GM11168 (cell line): ENCODE measurements around the gene OLFM3.

Experiments used
- in situ Hi-C: fragments of 300-500 bp; cut with MboI; formaldehyde crosslinking; loops from one replicate; pipeline ENCODE4 v1.12.0; 2022; ENCODE audit warnings: low sequenced_read_pairs; ENCODE audit not compliant: unreplicated experiment

Gene OLFM3

DNA sequence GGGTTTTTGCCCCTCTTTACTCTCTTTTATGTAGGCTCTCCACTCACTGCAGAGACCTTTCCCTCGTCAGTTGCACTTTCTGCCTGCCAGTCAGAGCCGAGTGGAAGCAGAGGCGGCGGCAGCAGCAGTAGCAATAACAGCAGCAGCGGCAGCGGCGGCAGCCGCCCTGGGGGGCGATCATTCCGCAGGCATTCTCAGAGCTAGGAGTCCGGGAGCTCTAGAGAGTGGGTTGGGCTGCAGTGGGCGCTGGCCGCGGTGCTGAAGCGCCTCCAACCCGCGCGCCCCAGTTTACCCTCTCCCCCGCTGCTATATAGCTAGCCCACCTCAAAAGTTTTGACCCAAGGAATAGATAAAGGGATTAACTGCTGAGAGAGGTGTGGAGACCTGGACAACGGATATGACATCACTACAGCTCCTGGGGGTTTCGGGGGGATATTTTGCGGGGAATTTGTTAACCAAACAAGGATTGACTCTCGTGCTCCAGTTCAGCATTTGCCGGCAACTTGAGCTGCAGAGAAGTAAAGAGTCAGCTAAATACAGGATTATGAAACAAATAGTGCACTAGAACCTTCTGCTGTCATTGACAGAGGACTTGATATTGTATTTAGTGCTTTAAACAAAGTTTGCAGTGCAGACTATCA, at the start of gene OLFM3:
Gene OLFM3, minus strand, starts transcription at position 102 of the 641 bp plus-strand sequence.
- in situ Hi-C loops = no loop called here

- in situ Hi-C loops = no loop called here
Observed at GRCh38 chr1:102045752-102046151, 49.0 kb upstream of the OLFM3 start.

- in situ Hi-C loops = no loop called here
Observed at GRCh38 chr1:102032534-102032933, 35.8 kb upstream of the OLFM3 start.

DNA sequence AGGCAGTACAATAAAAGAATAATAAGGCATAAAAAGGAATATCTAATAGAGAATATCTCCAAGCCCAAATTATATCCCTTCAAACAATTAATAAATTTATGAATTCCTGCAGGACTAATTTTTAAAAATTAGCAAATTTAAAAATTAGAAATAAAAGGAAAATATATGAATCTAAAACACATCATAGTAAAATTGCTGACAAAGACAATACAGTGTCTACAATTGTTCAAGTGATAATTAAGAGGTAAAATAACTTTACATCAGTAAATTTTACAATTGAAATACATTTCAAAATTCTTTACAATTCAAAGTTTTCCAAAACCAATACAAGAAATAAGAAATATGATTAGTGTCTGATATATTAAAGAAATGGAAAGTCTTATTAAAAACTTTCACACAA, 22.8 kb upstream of the OLFM3 start:
- in situ Hi-C loops = no loop called here

- in situ Hi-C loops = no loop called here
Observed at GRCh38 chr1:102015728-102016127, 19.0 kb upstream of the OLFM3 start.

DNA sequence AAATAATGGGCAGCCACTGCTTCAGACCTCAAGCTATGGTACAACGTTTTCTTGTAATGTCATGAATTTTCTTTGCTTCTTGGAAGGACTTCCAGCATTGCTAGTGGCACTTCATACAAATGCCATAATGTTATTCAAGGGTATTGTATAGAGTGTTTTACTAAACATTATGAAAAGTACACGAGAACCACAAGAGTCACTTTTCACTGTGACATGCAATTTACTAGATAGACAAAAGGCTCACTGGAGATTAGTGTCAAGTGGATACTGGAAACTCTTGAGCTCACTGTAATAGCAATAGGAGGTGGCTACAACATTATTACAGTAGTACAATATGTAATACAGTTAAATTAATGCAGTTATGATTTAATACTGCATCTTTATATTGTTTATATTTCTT, 5.3 kb upstream of the OLFM3 start:
- in situ Hi-C loops = no loop called here

GRCh38 chr1:101995984-101996745, 561 bp downstream of the OLFM3 start:
- in situ Hi-C loops = no loop called here

DNA sequence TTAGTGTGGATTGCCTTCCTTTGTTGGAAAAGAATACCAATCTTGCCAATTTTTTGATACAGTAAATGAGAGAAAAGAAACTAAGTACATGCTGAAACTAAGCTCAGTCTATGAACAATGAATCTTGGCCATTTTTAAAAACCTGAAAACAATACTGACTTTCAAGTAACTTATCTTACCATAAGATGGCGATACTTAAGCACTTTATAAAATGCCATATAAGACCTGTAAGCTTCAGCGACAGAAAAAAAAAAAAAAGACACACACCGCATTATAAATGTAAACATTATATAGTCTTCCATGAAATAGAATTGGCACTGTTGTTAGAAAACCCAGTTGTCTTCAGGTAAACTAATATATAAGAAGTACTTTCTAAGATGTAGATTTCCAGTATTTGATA, 3.0 kb downstream of the OLFM3 start:
- in situ Hi-C loops = no loop called here

- in situ Hi-C loops = no loop called here
Observed at GRCh38 chr1:101992821-101993575, 3.7 kb downstream of the OLFM3 start.

DNA sequence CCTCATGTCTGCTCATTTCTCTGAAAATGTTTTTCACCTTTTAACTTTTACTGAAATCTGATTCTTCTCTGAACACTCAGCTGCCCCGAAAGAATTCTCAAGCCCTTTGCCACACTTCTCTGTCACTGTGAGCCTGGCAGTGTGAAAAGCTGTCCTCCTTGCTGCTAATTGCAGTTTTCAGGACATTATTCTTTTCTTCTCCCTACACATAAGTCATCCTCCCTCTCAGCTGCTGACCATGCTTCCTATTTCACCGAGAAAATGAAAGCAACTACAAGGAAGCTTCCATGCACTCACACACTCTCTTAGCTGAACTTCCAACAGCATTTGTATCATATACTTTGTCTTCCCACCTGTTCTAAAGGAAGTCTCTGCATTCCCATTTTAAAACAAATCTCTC, 15.8 kb downstream of the OLFM3 start:
- in situ Hi-C loops = no loop called here

DNA sequence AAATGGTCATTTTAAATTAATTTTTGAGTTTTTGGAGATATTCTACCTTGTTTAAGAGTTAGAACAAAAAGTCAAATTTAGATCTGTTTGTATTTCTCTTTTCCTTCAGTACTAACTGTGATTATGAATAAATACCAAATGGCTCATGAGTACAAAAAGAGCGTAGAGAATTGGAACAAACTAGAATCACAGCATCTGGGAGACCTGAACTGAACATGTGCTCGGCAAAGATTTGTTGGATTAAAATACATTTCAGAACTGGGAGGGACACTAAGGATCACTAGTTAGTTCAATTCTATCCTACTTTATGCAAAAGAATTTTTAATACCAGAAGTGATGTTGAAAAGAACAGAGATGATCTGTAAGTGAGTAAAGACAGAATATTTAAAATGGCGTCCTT, 19.5 kb downstream of the OLFM3 start:
- in situ Hi-C loops = no loop called here

- in situ Hi-C loops = no loop called here
Observed at GRCh38 chr1:101976161-101976560, 20.6 kb downstream of the OLFM3 start.

- in situ Hi-C loops = no loop called here
Observed at GRCh38 chr1:101975371-101975770, 21.4 kb downstream of the OLFM3 start.

GRCh38 chr1:101974599-101975274, 22.0 kb downstream of the OLFM3 start:
- in situ Hi-C loops = loop anchor here (25.0 kb wide), 1 partner anchor 462 kb away; no protein-coding TSS in a partner anchor

DNA sequence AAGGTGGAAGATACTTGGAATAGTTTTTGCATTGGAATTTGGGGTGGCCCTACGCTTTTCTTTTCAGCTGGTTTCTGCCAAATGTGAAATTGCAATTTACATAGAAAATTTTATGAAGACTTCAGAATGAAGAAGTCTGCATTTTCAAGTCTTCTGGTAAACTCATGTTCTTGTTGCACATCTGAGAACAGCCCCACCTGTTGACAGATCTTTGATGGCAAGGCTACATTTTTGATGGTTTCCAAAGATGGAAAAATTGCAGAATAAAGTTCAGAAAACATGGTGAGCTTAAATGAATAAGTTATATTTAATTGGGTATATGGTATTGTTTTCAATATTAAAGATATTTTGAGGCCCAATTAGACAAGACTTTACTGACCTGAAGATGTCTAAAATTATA, 25.4 kb downstream of the OLFM3 start:
- in situ Hi-C loops = loop anchor here (25.0 kb wide), 1 partner anchor 459 kb away; no protein-coding TSS in a partner anchor

DNA sequence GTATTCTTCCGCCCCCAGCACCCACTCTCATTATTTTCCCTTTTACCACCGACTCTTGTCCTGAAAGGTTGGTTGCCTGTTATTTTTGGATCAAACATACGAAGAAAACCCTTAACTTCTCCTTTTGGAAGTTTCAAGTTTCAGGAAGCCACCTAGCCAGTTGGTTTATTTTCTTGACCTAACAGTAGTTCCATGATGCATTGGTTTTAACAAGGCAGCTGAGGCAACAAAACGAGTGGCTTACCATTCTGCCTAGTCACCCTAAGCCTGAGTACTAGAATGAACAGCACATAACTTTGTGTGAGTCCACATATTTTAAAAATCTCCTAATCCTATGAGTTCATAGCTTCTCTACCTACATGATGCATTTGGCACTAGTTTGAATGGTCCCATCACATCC, 28.9 kb downstream of the OLFM3 start:
- in situ Hi-C loops = loop anchor here (25.0 kb wide), 1 partner anchor 456 kb away; no protein-coding TSS in a partner anchor

- in situ Hi-C loops = loop anchor here (25.0 kb wide), 1 partner anchor 453 kb away; no protein-coding TSS in a partner anchor
Observed at GRCh38 chr1:101965341-101965740, 31.4 kb downstream of the OLFM3 start.

- in situ Hi-C loops = loop anchor here (25.0 kb wide), 1 partner anchor 452 kb away; no protein-coding TSS in a partner anchor
Observed at GRCh38 chr1:101964708-101965107, 32.0 kb downstream of the OLFM3 start.

DNA sequence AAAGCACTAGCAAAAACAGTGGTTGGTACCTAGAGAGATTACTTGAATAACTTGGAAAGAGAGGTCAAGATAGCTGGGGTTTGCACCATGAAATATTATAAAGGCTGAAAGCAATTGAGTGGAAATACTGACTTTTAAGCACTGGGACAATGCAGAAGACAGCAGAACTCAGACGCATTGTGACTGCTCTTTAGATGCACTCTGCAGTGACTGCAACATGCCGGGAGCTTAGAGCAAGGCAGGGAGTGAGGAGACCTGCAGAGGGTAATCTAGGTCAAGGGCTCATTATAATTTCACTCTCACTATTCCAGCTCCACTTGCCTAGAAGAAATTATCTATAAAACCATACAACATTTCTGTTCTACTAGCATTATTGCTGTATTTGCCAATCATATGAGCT, 36.6 kb downstream of the OLFM3 start:
- in situ Hi-C loops = loop anchor here (25.0 kb wide), 1 partner anchor 448 kb away; no protein-coding TSS in a partner anchor

GRCh38 chr1:101959456-101959855, 37.3 kb downstream of the OLFM3 start:
- in situ Hi-C loops = loop anchor here (25.0 kb wide), 1 partner anchor 447 kb away; no protein-coding TSS in a partner anchor
